Esophagus mucosa (tissue), 1 donor: ENCODE results near the gene ERCC6L2. TPM values are rescaled to one million over a fixed set of nuclear protein-coding genes. Genes with fewer than 3 reads are reported as not detected.

Experiments
- ATAC-seq: fragments of 200-7000 bp; cut with Tn5 transposase; one replicate; pipeline ENCODE4 v1.9.1; 2020
- total RNA-seq: library from RNA; stranded (reverse); gene quantifications from one replicate; pipeline ENCODE4 v1.2.4, GENCODE V29; 2023
- donor health status: DM: yes; HTN: yes; CAD: no.

Gene ERCC6L2
- total RNA-seq, 1 donor from 2014 or later = 18.2 TPM

DNA sequence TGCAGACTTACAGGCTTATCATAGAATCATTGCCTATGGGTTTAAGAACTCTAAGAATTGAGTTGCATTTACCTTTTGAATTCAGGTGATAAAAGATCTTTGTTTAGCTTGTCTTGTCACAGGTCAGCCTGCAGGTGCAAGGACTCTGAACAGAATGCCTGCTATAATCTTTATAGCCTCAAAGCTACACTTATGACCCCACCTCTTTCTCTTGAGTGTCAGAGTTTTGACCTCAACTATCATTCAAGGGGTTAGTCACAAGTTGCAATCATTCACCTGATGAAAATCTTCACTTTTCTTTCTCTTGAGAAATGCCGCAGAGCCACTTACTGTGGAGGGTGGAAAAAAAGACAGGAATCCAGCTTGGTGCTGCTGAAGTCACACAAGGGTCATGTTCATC, 49.5 kb downstream of the ERCC6L2 start:
- no peak for ATAC-seq

DNA sequence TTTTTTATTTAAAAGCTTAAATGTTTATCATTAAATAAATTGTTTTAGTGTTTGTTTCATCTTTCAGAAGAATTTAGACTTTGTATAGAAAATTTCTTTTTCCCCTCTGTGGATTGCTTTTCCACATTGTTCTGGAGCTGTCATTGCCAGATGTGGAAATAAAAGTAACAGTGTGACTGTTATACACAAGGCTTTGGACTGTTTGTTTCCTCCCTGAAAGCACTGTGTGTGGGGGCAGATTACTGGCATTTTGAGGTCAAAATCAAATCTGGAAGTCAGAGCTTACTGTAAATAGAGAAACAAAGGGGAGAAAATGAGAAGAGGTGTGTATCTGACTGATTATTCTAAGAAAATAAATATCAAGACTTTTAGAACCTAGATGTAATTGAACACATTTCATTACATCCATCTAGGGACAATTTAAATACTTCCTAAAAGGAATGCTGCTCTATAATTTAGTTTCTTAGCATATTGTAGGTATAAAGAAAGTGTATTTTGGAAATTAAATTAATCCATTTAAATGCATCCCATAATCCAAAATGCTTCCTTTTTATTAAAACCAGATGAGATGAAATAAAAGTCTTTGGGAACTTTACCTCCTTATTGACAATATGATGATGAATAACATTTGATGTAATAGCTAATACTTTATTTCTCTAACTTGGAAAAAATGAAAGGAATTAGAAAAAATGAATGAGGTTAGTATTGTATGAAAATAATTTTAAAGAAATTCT, 51.9 kb downstream of the ERCC6L2 start:
- ATAC-seq = no peak

DNA sequence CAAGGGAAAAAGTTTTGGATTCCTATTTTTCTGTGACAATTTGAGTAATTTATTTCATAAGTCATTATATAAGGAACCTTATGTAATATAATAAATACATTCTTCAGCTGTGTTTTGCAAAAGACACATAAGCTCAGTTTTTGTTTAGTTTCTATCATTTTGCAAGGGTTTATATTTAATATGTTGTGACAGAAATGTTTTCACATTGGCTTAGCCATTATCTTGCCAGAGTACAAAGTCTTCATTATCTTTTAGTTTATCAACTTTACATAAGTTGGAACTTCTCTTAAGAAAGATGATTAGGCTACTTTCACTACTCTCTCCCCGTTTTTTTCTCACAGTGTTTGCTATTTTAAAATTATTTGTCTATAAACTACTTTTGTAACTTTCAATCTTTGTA, 54.8 kb downstream of the ERCC6L2 start:
- ATAC-seq = no peak

DNA sequence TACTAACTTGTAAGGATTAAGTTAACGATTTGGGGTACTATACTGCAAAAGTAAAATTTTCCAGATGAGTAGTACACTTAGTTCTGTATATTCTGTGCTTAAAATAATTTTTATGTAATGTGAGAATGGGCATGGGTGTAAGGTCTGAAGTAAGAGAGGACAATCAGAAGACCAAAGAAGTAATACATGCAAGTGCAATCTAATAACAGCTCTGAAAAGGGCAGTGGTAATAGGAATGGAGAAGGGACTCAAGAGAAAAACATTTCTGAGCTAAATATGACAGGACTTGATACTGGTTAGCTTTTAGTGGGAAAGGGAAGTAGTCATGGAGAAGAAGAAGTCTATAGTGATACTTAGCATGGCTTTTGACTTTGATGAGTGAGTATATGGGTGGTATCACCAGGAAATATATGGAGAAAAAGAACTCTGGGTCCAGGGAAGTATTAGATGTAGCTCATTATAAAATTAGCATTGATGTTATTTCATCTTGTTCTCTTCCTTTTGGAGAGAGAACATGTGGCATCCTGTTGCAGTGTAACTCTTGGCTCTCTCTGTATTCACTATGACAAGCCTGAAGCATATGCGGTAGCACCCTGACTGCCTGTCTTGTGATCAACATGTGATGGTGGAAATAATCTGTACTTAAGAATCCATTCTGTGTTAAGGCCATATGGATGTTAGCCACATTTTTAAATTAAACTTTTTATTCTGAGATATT, 60.5 kb downstream of the ERCC6L2 start:
- no peak for ATAC-seq

DNA sequence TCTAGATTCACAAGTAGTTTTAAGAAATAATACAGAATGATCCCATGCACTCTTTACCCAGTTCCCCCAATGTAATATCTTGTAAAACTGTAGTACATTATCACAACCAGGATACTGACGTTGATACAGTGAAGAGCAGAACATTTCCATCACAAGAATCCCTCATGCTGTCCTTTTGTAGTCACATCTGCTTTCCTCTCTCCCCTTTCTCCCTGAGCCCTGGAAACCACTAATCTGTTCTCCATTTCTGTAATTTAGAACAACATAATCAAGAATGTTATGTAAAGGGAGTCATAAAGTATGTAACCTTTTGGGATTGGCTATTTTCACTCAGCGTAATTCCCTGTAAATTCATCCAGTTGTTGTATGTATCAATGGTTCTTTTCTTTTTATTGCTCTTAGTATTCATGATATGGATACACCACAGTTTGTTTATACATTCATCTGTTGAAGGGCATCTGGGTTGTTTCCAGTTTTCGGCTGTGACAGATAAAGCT, 61.1 kb downstream of the ERCC6L2 start:
- no peak for ATAC-seq

DNA sequence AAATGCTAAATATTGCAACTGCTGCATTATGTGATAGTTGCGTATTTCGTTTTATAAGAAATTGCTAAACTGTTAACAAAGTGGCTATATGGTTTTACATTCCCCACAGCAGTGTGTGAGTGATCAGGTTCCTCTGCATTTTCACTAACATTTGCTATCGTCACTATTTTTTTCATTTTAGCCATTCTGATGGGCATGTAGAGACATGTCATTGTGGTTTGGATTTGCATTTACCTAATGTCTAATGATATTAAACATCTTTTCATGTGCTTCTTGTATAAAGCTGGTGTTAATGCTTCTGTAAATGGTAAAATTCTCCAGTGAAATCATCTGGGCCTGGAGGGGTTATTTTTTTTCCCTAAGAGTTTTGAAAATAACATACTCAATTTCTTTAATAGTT, 61.6 kb downstream of the ERCC6L2 start:
- ATAC-seq = no peak

DNA sequence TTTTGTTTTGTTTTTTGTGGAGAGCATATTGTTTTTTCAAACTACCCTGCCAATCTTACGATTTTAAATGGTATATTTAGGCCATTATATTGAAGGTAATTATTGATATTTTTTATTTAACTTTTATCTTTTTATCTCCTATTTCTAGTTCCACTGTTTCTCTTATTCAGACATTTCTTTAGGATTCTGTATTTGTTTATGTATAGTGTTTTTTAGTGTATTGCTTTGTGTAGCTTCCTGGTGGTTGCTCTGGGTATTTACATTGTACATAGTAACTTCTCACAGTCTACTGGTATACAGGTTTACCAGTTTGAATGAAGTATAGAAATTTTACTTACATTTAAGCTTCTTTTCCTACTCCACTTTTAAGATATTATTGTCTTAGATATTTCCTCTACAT, 63.2 kb downstream of the ERCC6L2 start:
- ATAC-seq = no peak

DNA sequence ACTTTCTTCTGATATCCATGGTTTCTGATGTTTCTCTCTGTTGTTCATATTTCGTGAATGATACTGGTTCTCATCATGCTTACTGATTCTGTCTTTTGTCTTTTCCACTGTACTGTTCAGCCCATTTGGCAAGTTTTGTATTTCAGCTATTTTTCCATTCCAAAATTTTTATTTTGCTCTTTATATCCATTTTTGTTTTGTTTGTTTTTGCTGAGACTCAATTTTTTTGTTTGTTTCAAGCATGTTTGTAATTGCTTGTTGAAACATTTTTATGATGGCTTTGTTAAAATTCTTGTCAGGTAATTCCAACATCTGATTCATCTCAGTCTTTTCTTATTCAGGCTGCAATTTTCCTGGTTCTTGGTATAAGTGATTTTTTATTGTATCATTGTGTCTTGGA, 64.0 kb downstream of the ERCC6L2 start:
- ATAC-seq = no peak

DNA sequence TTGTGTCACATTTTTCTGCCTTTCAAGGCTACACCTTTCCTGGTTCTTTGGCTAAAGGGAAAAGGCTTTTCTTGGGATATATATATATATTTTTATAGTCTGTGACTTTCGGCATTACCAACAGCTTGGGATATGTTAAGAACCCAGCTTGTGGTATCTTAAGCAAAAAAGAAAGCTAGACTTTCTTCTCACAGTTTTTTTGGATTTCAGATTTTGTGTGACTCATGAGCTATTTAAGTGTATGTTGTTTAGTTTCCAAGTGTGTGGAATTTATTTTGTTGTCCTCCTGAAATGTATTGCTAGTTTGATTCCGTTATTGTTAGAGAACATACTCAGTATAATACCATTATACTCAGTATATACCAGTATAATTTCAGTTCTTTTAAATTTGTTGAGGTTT, 64.8 kb downstream of the ERCC6L2 start:
- ATAC-seq = no peak

DNA sequence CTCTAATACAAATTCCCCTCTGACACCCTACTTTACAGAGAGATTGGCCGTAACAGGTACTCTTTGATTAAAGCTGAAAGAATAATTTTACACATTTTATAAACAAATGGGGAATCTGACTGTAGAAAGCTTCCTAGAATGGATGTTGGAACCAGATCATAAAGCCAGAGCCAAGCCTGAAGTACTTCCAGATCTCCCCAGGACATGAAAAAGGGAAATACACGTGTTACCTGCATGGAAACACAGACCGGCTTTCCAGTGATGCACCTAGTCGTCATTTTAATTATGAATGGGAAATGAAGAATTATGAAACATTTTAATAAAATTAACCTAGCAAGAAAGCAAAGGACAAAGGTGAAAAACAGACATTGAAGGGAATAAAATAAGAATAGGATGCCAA, 66.5 kb downstream of the ERCC6L2 start:
- no peak for ATAC-seq

DNA sequence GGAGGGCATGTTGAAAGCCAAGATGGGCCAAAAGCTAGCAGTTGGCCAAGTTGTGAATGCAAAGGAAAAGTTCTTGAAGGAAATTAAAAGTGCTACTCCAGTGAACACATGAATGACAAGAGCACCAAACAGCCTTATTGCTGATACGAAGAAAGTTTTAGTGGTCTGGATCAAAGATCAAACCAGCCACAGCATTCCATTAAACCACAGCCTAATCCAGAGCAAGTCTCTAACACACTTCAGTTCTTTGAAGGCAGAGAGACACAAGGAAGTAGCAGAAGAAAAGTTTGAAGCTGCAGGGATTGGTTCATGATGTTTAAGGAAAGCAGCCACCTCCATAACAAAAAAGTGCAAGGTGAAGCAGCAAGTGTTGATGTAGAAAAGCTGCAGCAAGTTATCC, 71.6 kb downstream of the ERCC6L2 start:
- no peak for ATAC-seq

DNA sequence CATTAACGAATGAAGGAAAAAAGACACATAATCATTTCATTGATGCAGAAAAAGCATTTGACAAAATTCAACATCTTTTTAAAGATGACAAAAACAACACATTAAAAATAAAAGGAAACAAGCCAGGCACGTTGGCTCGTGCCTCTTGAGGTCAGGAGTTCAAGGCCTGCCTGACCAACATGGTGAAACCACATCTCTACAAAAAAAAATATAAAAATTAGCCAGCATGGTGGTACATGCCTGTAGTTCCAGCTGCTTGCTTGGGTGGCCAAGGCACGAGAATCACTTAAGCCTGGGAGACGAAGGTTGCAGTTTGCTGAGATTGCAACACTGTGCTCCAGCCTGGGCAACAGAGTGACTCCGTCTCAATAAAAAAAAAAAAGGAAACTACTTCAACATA, 77.0 kb downstream of the ERCC6L2 start:
- no peak for ATAC-seq

DNA sequence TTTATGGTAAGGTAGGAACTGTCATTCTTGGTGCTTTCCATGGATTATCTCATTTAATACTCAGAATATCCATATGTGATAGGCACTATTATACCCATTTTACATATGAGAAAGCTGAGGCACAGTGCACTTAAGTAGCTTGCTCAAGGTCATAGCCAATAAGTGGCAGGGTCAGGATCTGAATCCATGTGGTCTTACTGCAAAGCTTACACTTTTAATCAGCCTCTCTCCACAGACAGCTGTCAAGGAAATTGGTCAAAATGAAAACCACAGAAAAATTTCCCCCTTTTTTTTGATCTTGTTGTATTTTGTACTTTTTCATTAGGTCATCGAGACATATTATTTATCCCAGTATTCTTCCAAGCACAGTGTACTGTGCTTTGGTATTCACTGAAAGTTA, 78.5 kb downstream of the ERCC6L2 start:
- ATAC-seq = no peak

DNA sequence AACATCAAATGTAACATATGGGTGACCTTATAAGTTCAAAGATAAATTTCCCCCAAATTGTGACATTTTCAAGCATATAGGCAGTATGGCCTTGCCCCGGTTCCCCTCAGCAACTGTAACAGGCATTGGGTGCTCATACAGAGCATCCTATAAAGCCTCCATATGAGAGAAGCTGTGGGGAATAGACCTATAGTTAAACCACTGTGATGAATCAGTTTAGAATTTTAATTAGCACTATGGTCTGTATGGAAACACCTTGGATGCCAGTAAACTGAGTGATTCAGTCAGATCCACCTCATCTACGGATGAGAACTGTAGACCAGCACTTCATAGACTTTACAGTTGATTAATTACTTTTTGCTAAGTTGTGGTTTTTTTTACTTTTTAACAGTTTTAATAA, 79.4 kb downstream of the ERCC6L2 start:
- ATAC-seq = no peak

DNA sequence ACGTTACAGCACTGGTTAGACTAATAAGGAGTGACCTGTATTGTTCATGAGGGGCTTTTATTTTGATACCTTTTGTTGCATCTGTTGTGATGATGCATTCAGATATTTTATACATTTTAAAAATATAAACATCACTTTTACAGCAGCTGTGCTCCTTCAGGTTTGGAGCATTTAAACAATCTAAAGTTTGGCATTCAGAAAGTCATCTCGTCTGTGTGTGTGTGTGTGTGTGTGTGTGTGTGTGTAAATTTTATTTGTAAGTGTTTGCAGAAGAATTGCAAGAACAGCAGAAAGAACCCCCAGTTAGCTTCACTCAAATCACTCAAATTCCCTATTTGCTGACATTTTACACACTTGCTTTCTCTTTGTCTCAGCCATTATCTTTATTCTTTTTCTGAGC, 87.4 kb downstream of the ERCC6L2 start:
- no peak for ATAC-seq

DNA sequence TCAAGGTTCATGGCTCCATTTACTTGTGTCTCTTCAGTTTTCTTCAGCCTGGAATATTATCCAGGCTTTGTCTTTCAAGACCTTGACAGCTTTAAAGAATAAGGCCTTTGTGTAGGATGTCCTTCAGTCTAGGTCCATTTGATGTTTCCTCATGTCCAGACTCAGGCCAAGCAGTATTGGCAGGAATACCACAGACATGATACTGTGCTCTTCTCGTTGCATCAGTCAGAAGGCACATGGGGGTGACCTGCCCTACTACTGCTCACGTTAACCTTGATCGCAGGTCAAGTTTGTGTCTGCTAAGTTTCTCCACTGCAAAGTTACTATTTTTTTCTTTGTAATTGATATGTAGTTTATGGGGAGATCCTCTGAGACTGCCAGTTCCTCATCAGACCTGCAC, 88.2 kb downstream of the ERCC6L2 start:
- no peak for ATAC-seq

DNA sequence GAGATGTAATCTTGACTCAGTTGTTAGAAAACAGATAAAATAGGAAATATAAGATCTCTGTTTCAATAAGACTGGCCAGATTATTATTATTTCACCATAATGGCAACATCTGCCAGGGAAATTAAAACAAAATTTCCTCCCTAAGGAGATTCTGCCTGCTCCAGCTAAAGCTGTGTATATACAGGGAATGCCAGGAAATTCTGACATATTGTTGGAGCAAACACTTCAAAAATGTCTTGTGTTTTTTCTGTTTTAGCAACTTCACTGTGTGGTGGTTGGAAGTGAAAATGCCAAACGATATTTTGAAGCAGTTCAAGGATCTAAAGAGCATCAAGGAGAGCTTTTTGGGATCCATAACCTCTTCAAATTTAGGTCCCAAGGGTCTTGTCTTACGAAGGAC, 90.8 kb downstream of the ERCC6L2 start:
- no peak for ATAC-seq

DNA sequence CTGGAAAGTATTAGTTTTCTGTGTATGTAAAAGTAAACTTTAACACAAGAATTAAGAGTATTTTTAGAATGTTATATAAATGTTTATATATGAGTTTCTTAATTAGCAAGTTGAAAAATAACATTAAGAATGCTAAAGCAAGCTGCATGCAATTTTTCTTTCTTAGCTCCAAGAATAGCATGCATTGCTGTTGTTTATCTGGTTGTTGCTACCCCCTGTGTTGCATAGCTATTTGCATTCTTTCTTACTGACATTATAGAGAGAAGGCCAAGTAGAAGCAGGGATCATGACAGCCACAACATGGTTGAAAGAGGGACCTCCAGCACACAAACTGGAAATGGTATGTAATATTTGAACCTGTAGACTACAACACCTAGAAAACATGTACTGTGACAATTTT, 94.8 kb downstream of the ERCC6L2 start:
- no peak for ATAC-seq

DNA sequence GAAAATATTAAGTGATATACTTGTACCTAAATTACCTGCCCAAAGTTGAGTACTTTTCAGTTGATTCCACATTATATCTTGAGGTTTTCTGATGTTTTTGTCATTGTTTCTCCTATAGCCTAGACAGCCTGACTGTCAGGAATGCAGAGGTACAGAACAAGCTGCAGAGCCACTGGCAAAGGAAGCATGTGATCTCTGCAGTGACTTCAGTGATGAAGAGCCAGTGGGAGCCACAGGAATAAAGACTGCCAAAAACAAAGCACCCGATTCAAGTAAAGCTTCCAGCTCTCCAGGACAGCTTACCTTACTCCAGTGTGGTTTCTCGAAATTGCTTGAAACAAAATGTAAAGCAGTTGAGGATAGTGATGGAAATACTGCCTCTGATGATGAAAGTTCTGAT, 96.3 kb downstream of the ERCC6L2 start:
- ATAC-seq = no peak

DNA sequence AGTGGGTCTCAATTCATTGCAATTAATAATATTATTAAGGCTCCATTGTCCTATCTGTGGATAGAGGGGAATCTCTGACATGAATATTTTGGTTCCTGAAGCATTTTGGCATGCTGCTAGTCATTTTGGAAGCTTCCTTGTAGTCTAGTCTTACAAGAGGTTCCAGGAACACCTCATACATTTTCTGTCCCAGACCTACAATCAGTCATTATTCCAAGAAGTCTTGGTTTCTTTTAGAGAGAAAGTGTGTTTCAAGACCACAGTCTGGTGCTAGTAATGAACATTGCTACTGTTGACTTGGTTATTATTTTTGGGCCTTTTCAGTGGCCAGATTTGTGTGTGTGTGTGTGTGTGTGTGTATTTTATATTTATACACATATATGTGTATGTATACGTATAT, 98.9 kb downstream of the ERCC6L2 start:
- no peak for ATAC-seq

DNA sequence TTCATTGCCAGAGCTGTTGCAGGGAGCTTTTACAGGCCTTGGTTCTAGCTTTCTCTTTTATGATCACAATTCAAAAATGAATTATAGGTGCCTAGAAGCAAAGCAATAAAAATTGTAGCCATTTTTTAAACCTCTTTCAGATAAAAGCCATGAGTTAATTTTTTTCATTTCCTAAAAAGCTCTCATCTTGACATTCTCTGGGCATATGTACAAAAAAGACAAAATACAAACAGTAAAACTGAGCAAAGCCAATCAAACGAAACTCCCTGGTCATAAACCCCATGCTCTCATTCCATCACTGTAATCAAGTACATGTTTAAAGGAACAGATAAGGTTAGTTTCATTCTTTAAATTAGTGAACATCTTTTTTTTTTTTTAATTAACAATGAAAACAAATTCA, 101.9 kb downstream of the ERCC6L2 start:
- no peak for ATAC-seq

DNA sequence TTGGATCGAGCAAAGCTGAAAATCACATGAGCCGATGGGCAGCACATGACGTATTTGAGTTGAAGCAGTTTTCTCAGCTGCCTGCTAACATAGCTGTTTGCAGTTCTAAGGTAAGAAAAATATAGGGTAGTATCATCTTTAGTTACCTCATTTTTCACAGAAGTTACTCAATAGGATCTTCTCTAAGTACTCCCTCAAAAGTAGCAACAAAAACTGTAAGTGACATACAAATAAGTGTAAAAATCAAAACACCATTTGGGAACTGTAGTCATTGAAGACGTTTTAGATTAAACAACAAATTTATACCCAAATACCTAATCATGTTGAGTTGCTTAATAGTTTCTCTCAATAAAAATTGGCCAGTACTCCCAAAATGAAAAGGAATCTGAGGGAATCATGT, 102.6 kb downstream of the ERCC6L2 start:
- no peak for ATAC-seq

DNA sequence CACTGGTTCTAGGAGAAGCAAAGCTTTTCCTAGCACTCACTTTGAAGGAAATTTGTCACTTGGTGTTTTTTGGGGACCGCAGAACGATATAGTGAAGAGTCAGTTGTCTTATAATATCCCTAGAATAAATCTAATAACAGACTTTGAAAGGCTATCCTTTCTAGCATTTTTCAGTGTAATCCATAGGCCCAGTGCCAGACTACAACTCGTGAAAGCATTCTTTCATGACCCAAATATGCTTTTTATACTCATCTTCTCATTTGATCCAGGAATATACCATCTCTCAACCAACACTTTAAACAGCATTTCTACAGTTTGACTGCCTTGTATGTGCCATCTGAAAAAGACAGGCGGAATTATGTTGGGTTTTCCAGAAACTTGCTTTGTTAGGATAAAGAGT, 104.0 kb downstream of the ERCC6L2 start:
- no peak for ATAC-seq
